Right atrium auricular region (tissue), 2 donors: ENCODE measurements around the gene OGFRL1. TPM values are rescaled to one million over a fixed set of nuclear protein-coding genes. Genes with fewer than 3 reads are reported as not detected.
A peak's percentile ranks its signal among the peaks of the same experiment; 100 is the strongest.

Experiments used
- DNase-seq: peaks from one replicate; pipeline ENCODE4 v3.0.0-alpha.2; 2019; ENCODE audit warnings: low spot score
- H3K27ac ChIP-seq, 2 donors: fragments of 200-600 bp; sonication (generic); 1 replicate in 1 of 2; 2 replicates in 1 of 2; pipeline ENCODE4 v1.5.1; 2016 to 2019
- H3K27me3 ChIP-seq, 2 donors: fragments of 200-600 bp; sonication (generic); one replicate each; pipeline versions ENCODE4 v1.5.1 to v1.6.0; 2017 to 2019
- H3K36me3 ChIP-seq: fragments of 200-600 bp; sonication (generic); one replicate; pipeline ENCODE4 v1.5.1; 2016
- H3K4me1 ChIP-seq, 2 donors: fragments of 200-600 bp; sonication (generic); one replicate each; pipeline versions ENCODE4 v1.5.1 to v1.6.0; 2017 to 2019
- H3K4me3 ChIP-seq, 2 donors: fragments of 200-600 bp; sonication (generic); 1 replicate in 1 of 2; 2 replicates in 1 of 2; pipeline ENCODE4 v1.5.1; 2017 to 2019; ENCODE audit warnings: mild to moderate bottlenecking in 1 of 2, moderate library complexity in 1 of 2
- H3K9me3 ChIP-seq, 2 donors: fragments of 200-600 bp; sonication (generic); one replicate each; pipeline ENCODE4 v1.5.1; 2019
- CTCF ChIP-seq, 2 donors: fragments of 200-600 bp; sonication (generic); IDR thresholded peaks; one replicate each; pipeline ENCODE4 v1.5.1; 2019; ENCODE audit warnings: antibody characterized with exemption in 2 of 2
- total RNA-seq, 2 donors: library from RNA; depleted of rRNA; stranded (reverse); fragments of >200 nt; gene quantifications; one replicate each; pipeline ENCODE4 v1.1.0, GENCODE V29; 2016

Gene OGFRL1
- total RNA-seq = 10 to 100 TPM; 12.0 to 15.1 TPM

- Histone ChIP-seq H3K36me3 (no peaks in the 10 kb centered on the region), H3K27ac (peak within 1 kb of the TSS; percentile 90 to 96), H3K4me3 (peak within 1 kb of the TSS; percentile 75 to 80), H3K9me3 (no peaks in the 10 kb centered on the region), H3K27me3 (no peaks in the 10 kb centered on the region), H3K4me1 (peaks cover 0 to 38% of the 10 kb centered on the region in 2 donors)
- no peak for TF ChIP-seq CTCF (IDR thresholded peaks at IDR 0.05)
- DNase-seq = peak; percentile 74
Observed at GRCh38 chr6:71288228-71289038, at the start of gene OGFRL1. TSS of gene OGFRL1 (plus strand) at chr6:71288811. CDS start at chr6:71288937, 126 bp downstream.

GRCh38 chr6:71239694-71240093 is 48.9 kb upstream of the OGFRL1 start:
- no peak overlapping the region for H3K4me3 ChIP-seq
- H3K36me3 ChIP-seq = no peaks in the 10 kb centered on the region
- no peaks in the 10 kb centered on the region for H3K4me1 ChIP-seq
- no peak overlapping the region for H3K27ac ChIP-seq
- DNase-seq = no peak
- no peaks in the 10 kb centered on the region for H3K9me3 ChIP-seq
- no peak for TF ChIP-seq CTCF (IDR thresholded peaks at IDR 0.05)
- H3K27me3 ChIP-seq = no peaks in the 10 kb centered on the region

- H3K4me3 ChIP-seq = no peak overlapping the region
- DNase-seq = no peak
- no peak overlapping the region for H3K27ac ChIP-seq
- no peaks in the 10 kb centered on the region for H3K27me3 ChIP-seq
- H3K36me3 ChIP-seq = no peaks in the 10 kb centered on the region
- H3K9me3 ChIP-seq = no peaks in the 10 kb centered on the region
- H3K4me1 ChIP-seq = peaks cover 0 to 6% of the 10 kb centered on the region in 2 donors
- TF ChIP-seq CTCF (IDR thresholded peaks at IDR 0.05) = no peak
Observed at GRCh38 chr6:71245265-71246049, 43.2 kb upstream of the OGFRL1 start.

GRCh38 chr6:71246596-71246995 is 42.0 kb upstream of the OGFRL1 start:
- no peak for TF ChIP-seq CTCF (IDR thresholded peaks at IDR 0.05)
- H3K9me3 ChIP-seq = no peaks in the 10 kb centered on the region
- H3K4me1 ChIP-seq = peaks cover 0 to 18% of the 10 kb centered on the region in 2 donors
- DNase-seq = no peak
- H3K27me3 ChIP-seq = no peaks in the 10 kb centered on the region
- H3K27ac ChIP-seq = no peak overlapping the region
- no peak overlapping the region for H3K4me3 ChIP-seq
- H3K36me3 ChIP-seq = no peaks in the 10 kb centered on the region

GRCh38 chr6:71248306-71248765 is 40.3 kb upstream of the OGFRL1 start:
- Histone ChIP-seq H3K9me3 (no peaks in the 10 kb centered on the region), H3K27ac (no peak overlapping the region), H3K4me1 (peaks cover 0 to 19% of the 10 kb centered on the region in 2 donors), H3K36me3 (no peaks in the 10 kb centered on the region), H3K27me3 (no peaks in the 10 kb centered on the region), H3K4me3 (no peak overlapping the region)
- TF ChIP-seq CTCF (IDR thresholded peaks at IDR 0.05) = no peak
- DNase-seq = no peak
